A549 (cell line): Measurements from ENCODE around the gene CFD.

Experiments
- CTCF ChIP-seq: fragments of >200 bp; sonication (Bioruptor Twin); formaldehyde crosslinking; IDR thresholded peaks from 3 replicates; pipeline ENCODE4 v1.5.1; 2016
- EP300 ChIP-seq, 2 experiments: fragments of >200 bp; sonication (Bioruptor Twin); formaldehyde crosslinking; IDR thresholded peaks; 2 replicates in 1 of 2; 3 replicates in 1 of 2; pipeline ENCODE4 v1.6.1; 2016 to 2017
- PBX3 ChIP-seq: IDR thresholded peaks from 2 replicates; pipeline ENCODE4 v1.6.1; 2012
- RFX5 ChIP-seq: fragments of 450-650 bp; IDR thresholded peaks from 2 replicates; pipeline ENCODE4 v1.7.1; 2014; ENCODE audit warnings: antibody characterized with exemption, mild to moderate bottlenecking, moderate library complexity

GRCh38 chr19:890831-891230 lies 31.4 kb downstream of the CFD start:
- no peak for TF ChIP-seq EP300 (IDR thresholded peaks at IDR 0.05)
- TF ChIP-seq CTCF = no peak
- no peak for TF ChIP-seq PBX3
- no peak for TF ChIP-seq RFX5
